GM06990 (cell line): ENCODE results near the gene PLCG2.

Experiments used
- DNase-seq: peaks from one replicate; pipeline ENCODE4 v3.0.0-alpha.2; 2011; ENCODE audit not compliant: insufficient read length; ENCODE audit errors: extremely low read depth
- H3K27me3 ChIP-seq: replicated peaks from 2 replicates; pipeline ENCODE4 v1.6.0; 2011; ENCODE audit warnings: low read length; ENCODE audit not compliant: control insufficient read depth, insufficient read depth
- H3K36me3 ChIP-seq: 2 replicates; pipeline ENCODE4 v1.5.1; 2011; ENCODE audit warnings: low read length; ENCODE audit not compliant: control insufficient read depth, insufficient read depth
- H3K4me3 ChIP-seq: replicated peaks from 2 replicates; pipeline ENCODE4 v1.5.1; 2011; ENCODE audit warnings: low read depth, mild to moderate bottlenecking, control low read depth, low read length
- CTCF ChIP-seq: IDR thresholded peaks from 2 replicates; pipeline ENCODE4 v1.5.1; 2011; ENCODE audit warnings: low read length, control low read depth, mild to moderate bottlenecking, inconsistent platforms; ENCODE audit not compliant: insufficient read depth, poor library complexity, severe bottlenecking

Gene PLCG2

GRCh38 chr16:81748476-81749198 lies 30.5 kb upstream of the PLCG2 start:
- peak; percentile 40 for DNase-seq
- H3K4me3 ChIP-seq, result no peak overlapping the region
- no peaks in the 10 kb centered on the region for H3K36me3 ChIP-seq
- peak; percentile 35 for TF ChIP-seq CTCF
- no peaks in the 10 kb centered on the region for H3K27me3 ChIP-seq

GRCh38 chr16:81752225-81752875 lies 26.7 kb upstream of the PLCG2 start:
- DNase-seq, result peak; percentile 84
- peak overlapping the region; percentile 44 for H3K4me3 ChIP-seq
- TF ChIP-seq CTCF, result no peak

GRCh38 chr16:81752876-81753227 lies 26.2 kb upstream of the PLCG2 start:
- no peak for TF ChIP-seq CTCF
- Histone ChIP-seq H3K27me3 (no peaks in the 10 kb centered on the region), H3K36me3 (peaks cover 2% of the 10 kb centered on the region), H3K4me3 (peak overlapping the region; percentile 44)
- DNase-seq, result no peak

More at GRCh38 chr16:81752225-81752875, 26.7 kb upstream of the PLCG2 start:
- Histone ChIP-seq H3K27me3 (no peaks in the 10 kb centered on the region), H3K36me3 (peaks cover 2% of the 10 kb centered on the region)

GRCh38 chr16:81754858-81755257 lies 24.2 kb upstream of the PLCG2 start:
- H3K36me3 ChIP-seq, result peaks cover 2% of the 10 kb centered on the region
- no peak for TF ChIP-seq CTCF
- H3K4me3 ChIP-seq, result no peak overlapping the region
- no peak for DNase-seq
- no peaks in the 10 kb centered on the region for H3K27me3 ChIP-seq

GRCh38 chr16:81755915-81756614 lies 23.0 kb upstream of the PLCG2 start:
- no peak for TF ChIP-seq CTCF
- DNase-seq, result no peak
- no peak overlapping the region for H3K4me3 ChIP-seq

More at GRCh38 chr16:81755915-81756614, 23.0 kb upstream of the PLCG2 start:
- no peaks in the 10 kb centered on the region for H3K27me3 ChIP-seq
- peaks cover 3% of the 10 kb centered on the region for H3K36me3 ChIP-seq
